Adrenal gland (tissue), 12 donors: ENCODE results near the gene MECR. TPM values are rescaled to one million over a fixed set of nuclear protein-coding genes. Genes with fewer than 3 reads are reported as not detected.

Experiments
- DNase-seq, 7 donors: peaks; one replicate each; pipeline ENCODE4 v3.0.0-alpha.2; 2019 to 2020
- H3K27ac ChIP-seq, 5 donors: fragments of 200-600 bp; sonication (generic) in 4 of 5; 1 replicate in 3 of 5; 2 replicates in 2 of 5; pipeline versions ENCODE4 v1.5.1 to v1.8.0; 2016 to 2020; ENCODE audit warnings: mild to moderate bottlenecking in 1 of 5
- H3K27me3 ChIP-seq: fragments of 200-600 bp; 2 replicates; pipeline ENCODE4 v1.8.0; 2021
- H3K36me3 ChIP-seq, 2 donors: fragments of 200-600 bp; replicated peaks in 1 of 2; 1 replicate in 1 of 2; 2 replicates in 1 of 2; pipeline versions ENCODE4 v1.5.1 to v1.8.0; 2018 to 2022
- H3K4me1 ChIP-seq, 2 donors: fragments of 200-600 bp; replicated peaks in 1 of 2; 1 replicate in 1 of 2; 2 replicates in 1 of 2; pipeline versions ENCODE4 v1.5.1 to v1.8.0; 2018 to 2021
- H3K4me3 ChIP-seq, 4 donors: fragments of 200-600 bp; sonication (generic) in 3 of 4; one replicate each; pipeline ENCODE4 v1.5.1; 2016 to 2018
- H3K9me3 ChIP-seq, 3 donors: fragments of 200-600 bp; sonication (generic) in 1 of 3; replicated peaks in 1 of 3; 1 replicate in 2 of 3; 2 replicates in 1 of 3; pipeline versions ENCODE4 v1.5.1 to v1.8.0; 2016 to 2021
- POLR2A ChIP-seq, 2 donors: fragments of 450-650 bp; IDR thresholded peaks; one replicate each; pipeline ENCODE4 v1.6.1; 2017; ENCODE audit warnings: antibody characterized with exemption in 2 of 2, mild to moderate bottlenecking in 2 of 2, moderate library complexity in 1 of 2
- WGBS, 4 donors: extraction: QIAGEN DNeasy Blood & Tissue Kit in 2 of 4; methylation state at CpG; one replicate each; pipeline versions ENCODE4 v1.1.5 to v1.1.7; 2013 to 2017; 5-methylcytosine and 5-hydroxymethylcytosine counted together
- intact Hi-C, 2 donors: fragments of 100-400 bp; cut with DNase I; formaldehyde crosslinking; loops; one replicate each; pipeline versions ENCODE4 v1.14.1 to v1.15.0; 2022 to 2023
- polyA plus RNA-seq, 3 donors: library from polyadenylated mRNA; stranded (reverse); fragments of 200-250 nt in 2 of 3; fragments of 350-450 nt in 1 of 3; fragmentation: Illumina TruSeq in 1 of 3; extraction: RNeasy Lipid Tissue Mini Kit (QIAGEN cat#74804) in 1 of 3; gene quantifications; one replicate each; pipeline ENCODE4 v1.2.3, GENCODE V29; 2013 to 2014
- total RNA-seq, 9 donors: library from RNA; depleted of rRNA in 4 of 9; stranded (reverse); fragments of >200 nt in 4 of 9; fragments of 120-200 nt in 1 of 9; fragmentation: NEBNext Ultra II Directional in 1 of 9; extraction: Animal tissue kit (Norgen Biotek cat#: 25700) in 1 of 9; gene quantifications; one replicate each; pipeline versions ENCODE4 v1.1.0 to v1.2.4, GENCODE V29; 2013 to 2023
- TF ChIP-seq, protein P1 (sequence below), 6 experiments: fragments of 450-650 bp in 4 of 6; fragments of 200-600 bp in 2 of 6; sonication (generic) in 1 of 6; IDR thresholded peaks; 1 replicate in 5 of 6; 2 replicates in 1 of 6; pipeline versions ENCODE4 v1.5.1 to v1.8.0; 2016 to 2021; ENCODE audit warnings: antibody characterized with exemption in 6 of 6, mild to moderate bottlenecking in 2 of 6, moderate library complexity in 1 of 6
- donor health status: healthy with polysubstance abuse.
- donor health status: Bipolar disorder and iron deficiency.
- donor health status: DM: yes; HTN: yes; CAD: no.
- donor health status: DM: no; HTN: no; CAD: no.
- donor health status: DM: no; HTN: no; CAD: no.
- donor health status: DM: yes; HTN: yes; CAD: no.

The MECR gene
- total and polyA plus RNA-seq, 12 donors = 26.1 to 53.1 (median 33.5) TPM

DNA sequence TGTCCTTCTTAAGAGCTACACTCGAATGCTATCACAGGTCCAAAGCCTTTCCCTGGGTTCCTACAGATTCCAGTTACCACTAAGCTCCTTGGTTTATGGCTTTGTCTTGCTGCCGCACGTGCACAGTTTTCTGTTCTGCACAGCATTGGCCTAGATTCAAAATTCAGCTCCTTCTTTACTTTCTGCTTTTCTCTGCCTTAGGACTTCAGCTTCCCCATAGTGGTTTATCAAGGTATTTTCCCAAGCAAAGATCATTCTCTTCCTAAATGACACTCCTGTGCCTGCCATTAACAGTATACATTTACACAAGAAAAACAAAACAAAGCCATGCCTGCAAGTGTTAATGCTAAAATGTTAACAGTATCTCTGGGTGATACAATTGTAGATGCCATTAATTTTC, 47.4 kb upstream of the MECR start:
- Histone ChIP-seq H3K9me3 (no peaks in the 10 kb centered on the region), H3K4me1 (no peaks in the 10 kb centered on the region), H3K27me3 (no peaks in the 10 kb centered on the region), H3K36me3 (no peaks in the 10 kb centered on the region), H3K4me3 (no peak overlapping the region), H3K27ac (no peak overlapping the region)
- no peak for DNase-seq
- TF ChIP-seq POLR2A (IDR thresholded peaks at IDR 0.05) = no peak
- TF ChIP-seq, protein P1, sequence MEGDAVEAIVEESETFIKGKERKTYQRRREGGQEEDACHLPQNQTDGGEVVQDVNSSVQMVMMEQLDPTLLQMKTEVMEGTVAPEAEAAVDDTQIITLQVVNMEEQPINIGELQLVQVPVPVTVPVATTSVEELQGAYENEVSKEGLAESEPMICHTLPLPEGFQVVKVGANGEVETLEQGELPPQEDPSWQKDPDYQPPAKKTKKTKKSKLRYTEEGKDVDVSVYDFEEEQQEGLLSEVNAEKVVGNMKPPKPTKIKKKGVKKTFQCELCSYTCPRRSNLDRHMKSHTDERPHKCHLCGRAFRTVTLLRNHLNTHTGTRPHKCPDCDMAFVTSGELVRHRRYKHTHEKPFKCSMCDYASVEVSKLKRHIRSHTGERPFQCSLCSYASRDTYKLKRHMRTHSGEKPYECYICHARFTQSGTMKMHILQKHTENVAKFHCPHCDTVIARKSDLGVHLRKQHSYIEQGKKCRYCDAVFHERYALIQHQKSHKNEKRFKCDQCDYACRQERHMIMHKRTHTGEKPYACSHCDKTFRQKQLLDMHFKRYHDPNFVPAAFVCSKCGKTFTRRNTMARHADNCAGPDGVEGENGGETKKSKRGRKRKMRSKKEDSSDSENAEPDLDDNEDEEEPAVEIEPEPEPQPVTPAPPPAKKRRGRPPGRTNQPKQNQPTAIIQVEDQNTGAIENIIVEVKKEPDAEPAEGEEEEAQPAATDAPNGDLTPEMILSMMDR (IDR thresholded peaks at IDR 0.05) = no peak
- 59 to 92% (median 78%) methylated on average over 3 of the region's 3 CpGs for WGBS, 4 donors
- intact Hi-C loops = no loop called here

DNA sequence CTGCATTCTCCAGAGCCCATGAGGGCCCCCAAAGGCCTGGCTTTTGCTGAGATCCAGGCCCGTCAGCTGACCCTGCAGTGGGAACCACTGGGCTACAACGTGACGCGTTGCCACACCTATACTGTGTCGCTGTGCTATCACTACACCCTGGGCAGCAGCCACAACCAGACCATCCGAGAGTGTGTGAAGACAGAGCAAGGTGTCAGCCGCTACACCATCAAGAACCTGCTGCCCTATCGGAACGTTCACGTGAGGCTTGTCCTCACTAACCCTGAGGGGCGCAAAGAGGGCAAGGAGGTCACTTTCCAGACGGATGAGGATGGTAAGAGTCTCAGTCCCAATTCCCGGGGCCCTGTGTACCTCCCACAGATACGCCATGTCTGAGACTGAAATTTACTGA, 44.7 kb upstream of the MECR start:
- Histone ChIP-seq H3K36me3 (no peaks in the 10 kb centered on the region), H3K9me3 (no peaks in the 10 kb centered on the region), H3K27me3 (no peaks in the 10 kb centered on the region), H3K4me1 (no peaks in the 10 kb centered on the region), H3K4me3 (no peak overlapping the region), H3K27ac (no peak overlapping the region)
- intact Hi-C loops = no loop called here
- 83 to 94% (median 91%) methylated on average over 14 of the region's 14 CpGs for WGBS, 4 donors
- DNase-seq = no peak
- TF ChIP-seq, protein P1 (IDR thresholded peaks at IDR 0.05) = no peak
- TF ChIP-seq POLR2A (IDR thresholded peaks at IDR 0.05) = no peak

DNA sequence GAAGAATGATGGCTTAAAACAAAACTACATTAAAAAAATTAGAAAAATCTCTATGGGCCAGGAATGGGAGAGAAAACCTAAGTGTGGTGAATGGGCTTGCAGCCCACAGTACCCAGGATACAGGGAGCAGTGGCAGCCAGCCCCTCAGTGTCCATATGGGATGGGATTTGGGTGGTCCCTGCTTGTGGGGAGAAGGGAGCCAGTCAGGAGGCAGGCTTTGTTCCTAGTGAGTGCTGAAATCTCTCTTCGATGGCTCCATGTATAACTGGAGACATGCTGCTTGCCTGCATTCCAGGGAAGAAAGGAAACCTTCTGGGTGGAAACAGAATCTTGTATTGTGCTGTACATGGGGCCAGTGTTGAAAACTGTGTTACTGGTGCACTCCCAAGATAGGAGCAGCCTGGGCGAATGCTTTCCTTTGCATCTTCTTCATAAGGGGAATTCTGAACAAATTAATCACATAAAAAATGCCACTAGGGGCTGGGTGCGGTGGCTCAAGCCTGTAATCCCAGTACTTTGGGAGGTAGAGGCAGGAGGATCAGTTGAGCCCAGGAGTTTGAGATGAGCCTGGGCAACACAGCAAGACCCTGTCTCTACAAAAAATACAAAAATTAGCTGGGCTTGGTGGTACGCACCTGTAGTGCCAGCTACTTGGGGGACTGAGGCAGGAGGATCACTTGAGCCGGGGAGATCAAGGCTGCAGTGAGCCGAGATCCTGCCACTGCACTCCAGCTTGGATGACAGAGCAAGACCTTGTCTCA, 41.6 kb upstream of the MECR start:
- H3K27ac ChIP-seq = no peak overlapping the region
- no peaks in the 10 kb centered on the region for H3K27me3 ChIP-seq
- H3K4me3 ChIP-seq = no peak overlapping the region
- intact Hi-C loops = no loop called here
- H3K9me3 ChIP-seq = no peaks in the 10 kb centered on the region
- no peaks in the 10 kb centered on the region for H3K4me1 ChIP-seq
- no peaks in the 10 kb centered on the region for H3K36me3 ChIP-seq
- 60 to 77% (median 70%) methylated on average over 6 of the region's 6 CpGs for WGBS, 4 donors
- TF ChIP-seq, protein P1 (IDR thresholded peaks at IDR 0.05) = no peak
- TF ChIP-seq POLR2A (IDR thresholded peaks at IDR 0.05) = no peak
- no peak for DNase-seq

DNA sequence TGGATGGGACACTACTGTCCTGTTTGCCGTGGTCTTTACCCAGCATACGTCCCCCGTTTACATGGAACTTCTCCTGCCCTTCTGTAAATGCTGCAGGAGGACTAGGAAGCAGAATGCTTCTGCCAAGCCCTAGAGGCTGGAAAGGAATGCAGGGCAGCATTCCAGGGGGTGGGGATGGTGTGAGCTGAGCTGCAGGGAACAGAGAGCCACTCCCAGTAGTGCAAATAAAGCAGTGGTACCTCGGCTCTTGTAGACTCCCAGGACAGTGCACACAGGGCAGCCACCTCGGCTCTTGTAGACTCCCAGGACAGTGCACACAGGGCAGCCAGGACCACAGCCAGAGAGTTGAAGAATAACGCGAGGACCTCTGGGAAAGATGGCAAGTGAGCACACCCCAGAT, 41.0 kb upstream of the MECR start:
- intact Hi-C loops = no loop called here
- WGBS, 4 donors = 17 to 37% (median 24%) methylated on average over 5 to 7 of the region's 7 CpGs
- no peaks in the 10 kb centered on the region for H3K4me1 ChIP-seq
- H3K36me3 ChIP-seq = no peaks in the 10 kb centered on the region
- no peak overlapping the region for H3K4me3 ChIP-seq
- no peaks in the 10 kb centered on the region for H3K27me3 ChIP-seq
- no peak for TF ChIP-seq POLR2A (IDR thresholded peaks at IDR 0.05)
- TF ChIP-seq, protein P1 (IDR thresholded peaks at IDR 0.05) = no peak
- H3K9me3 ChIP-seq = no peaks in the 10 kb centered on the region
- no peak overlapping the region for H3K27ac ChIP-seq
- peak in 6 of 7 donors; percentile 27 to 60 (median 45) for DNase-seq
